Islet of Langerhans (tissue), 1 donor: ENCODE results near the gene NIM1K.
"Not testable (repeated sequence)": the region's sequence is repeated elsewhere in the genome, so short reads cannot be mapped to it uniquely, and the experiment has no call there.

ENCODE experiments used
- FAIRE-seq: peaks from one replicate; lab custom pipeline; 2011; peaks lifted over from hg19 to GRCh38; lab: Jason Lieb, UNC

The NIM1K gene

DNA sequence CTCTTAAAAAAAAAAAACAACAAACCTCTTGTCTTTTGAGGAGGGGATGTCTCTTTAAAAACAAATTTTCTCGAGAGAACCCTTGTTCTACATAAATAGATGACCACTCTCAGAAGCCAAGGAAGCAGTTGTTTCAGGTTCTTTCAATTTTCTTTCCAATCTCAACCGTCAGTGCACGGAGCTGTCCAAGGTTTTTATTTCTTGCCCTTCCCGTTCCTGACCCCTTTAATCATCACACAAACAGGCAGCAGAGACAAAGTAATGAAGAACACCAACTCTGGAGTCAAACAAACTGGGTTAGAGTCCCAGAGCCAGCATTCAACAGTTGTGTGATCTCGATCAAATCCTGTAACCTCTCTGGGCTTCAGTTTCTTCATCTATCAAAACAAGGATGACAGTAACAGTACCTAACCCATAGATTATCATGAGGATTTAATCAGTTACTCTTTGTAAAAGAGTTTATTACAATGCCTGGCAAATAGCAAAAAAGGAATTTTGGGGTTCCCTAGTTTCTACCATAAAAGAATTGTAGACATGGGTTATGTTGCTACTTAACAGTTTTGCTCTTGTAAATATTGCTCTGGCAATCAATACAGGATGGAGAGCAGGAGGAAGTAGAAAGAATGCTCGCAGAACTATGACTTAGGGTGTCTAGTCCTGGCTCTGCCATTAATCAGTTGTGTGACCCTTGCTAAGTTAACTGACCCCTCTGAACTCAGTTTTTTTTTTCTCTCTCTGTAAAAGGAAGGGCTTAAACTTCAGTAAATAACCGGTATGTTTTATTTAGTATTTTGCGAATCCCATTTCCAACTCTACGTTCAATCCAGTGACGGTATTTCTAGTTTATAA, 1.0 kb upstream of the NIM1K start:
- no peak for FAIRE-seq

DNA sequence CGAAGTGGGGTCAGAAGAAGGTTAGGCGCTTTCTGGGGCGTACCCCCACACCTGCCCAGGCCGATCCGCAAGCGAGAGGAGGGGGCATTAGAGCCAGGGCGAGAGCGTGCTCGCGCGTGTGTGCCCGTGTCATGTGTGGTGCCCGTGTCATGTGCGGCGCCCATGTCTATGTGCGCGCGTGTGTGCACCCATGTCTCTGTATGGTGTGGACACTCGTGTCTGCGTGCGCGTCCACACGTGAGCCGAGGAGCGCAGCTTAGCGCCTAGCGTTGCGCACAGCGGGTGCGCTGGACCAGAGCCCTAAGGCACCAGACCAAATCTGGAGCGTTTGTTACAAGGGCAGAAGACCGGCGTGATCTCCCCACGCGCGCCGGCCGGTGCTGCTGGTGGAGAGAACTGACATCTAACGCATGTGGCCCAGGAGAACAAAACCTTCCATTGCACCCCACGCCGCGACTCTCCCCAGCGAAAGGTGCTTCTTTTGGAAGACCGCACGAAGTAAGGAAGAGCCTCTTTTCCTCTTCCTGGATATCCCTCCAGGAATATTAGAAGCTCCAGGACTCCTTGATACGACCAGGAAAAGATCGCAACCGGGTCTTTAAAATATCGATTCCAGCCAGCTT, 644 bp downstream of the NIM1K start:
- FAIRE-seq: no peak

DNA sequence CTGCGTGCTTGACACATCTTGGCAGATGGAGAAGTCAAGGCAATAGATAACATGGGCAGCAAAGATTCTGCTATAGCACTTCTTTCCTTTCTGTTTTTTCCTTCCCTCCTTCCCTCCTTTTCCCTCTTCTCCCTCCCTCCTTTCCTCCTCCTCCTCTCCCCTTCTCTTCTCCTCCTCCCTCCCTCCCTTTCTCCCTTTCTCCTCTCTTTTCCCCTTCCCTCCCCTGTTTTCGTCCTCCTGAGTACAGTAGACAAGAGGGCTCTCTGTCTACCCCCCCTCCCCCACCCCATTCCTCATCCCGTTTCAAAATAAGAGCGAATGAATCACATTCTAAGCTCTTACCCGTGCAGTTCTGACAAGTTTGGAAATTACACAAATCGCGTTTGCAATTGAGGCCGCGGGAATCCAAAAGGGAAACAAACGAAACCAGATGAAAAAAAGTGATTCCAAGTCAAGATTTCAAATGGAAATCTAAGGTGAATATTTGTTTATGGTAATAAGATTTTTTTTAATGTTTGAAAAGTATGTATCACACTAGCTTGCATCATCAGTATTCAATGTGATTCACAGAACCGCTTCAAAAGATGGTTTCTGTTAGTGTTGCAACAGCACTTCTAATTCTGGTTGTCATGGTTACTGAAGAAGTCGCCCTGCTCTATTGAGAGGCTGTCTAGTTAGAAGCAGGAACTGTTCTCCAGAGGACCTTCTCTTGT, 1.3 kb downstream of the NIM1K start:
- FAIRE-seq: peak; percentile 21

DNA sequence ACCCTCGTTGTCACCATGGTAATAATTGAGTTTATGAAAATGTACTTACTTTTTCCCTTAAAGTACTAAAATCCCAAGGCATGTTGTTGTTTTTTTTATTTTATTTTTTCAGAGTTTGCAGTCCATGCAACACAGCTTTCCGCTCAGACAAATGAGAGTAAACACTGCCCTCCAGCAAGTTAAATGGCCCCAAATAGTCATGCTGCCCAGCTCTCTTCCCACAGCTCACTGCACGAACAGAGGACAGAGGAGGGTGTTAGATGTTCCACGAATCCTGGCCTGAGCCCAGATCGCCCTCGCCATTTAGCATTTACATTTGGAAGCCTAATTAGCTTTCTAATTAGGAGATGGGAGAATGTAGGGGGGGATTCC, 1.9 kb downstream of the NIM1K start:
- FAIRE-seq: no peak

DNA sequence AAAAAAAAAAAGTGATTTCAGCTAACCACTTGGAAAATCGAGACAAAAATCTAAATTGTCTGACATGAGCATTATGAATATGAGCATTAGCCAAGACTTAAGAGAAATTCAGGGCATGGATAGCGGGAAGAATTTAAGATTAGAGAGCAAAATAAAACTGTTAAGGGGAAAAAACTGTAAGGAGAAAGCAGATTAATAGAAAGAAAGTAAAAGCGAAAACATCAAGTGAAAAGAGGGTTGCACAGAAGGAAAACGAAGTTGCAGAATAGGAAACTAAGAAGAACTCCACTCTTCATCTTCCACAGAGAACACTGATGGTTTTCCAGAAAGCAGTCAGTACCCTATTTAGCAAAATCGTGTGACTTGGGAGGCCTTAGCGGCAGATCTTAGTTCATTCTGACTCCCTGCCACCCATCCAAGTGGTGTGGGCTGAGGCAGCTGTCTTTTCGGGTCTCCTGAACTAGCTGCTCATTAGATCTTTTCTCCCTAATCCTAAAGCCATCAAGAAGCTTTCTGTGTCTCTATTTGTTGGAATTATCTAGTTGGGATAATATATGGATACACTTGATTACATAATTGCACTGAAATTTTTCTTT, 3.7 kb downstream of the NIM1K start:
- FAIRE-seq: no peak

DNA sequence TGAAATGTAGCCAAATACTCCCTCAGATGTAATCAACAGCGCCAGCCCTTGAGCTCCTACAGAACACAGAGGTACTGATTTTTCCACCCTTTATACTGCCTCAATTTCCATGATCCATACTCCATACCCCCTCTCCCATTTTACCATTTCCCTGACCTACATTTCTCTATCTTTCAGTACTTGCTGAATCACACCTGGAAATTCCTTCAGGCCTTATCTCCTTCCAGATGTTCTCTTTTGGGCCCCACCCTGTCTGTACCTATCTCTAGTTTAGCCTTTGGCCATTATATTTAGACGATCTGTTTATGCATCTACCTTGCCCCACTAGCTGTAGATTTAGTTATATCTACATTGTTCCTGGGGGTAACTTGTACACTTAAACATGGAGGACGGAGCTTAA, 5.5 kb downstream of the NIM1K start:
- no peak for FAIRE-seq

DNA sequence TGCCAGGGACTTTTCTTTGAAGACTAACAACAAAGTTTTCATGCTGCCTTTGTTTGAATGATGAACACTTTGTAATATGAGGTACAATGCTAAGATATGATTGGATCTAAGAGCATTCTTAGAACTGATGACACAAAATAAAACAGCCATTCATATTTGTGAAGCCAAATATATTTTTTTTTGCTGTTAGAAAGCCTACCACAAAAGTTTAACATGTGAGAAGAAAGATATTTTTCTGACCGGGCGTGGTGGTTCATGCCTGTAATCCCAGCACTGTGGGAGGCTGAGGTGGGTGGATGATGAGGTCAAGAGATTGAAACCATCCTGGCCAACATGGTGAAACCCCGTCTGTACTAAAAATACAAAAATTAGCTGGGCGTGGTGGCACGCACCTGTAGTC, 9.4 kb downstream of the NIM1K start:
- FAIRE-seq: not testable (repeated sequence)

DNA sequence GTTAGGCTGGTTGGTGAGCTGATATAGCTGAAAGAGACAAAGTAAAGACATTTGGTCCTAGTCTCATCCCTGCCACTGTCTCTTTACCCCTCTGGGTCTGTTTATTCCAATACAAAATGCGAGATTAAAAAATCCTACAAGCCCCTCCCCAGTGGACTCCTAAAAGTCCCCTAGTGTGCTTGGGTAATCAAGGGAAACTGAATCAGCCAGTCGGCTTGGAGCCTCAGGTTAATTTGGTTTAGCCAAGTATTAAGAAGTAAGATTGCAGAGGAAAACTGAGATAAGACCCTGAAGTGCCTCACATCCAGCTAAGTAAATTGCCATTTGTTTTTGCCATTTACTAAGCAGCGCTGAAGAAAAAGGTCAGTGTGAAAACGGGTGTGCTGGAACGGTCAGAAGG, 10.4 kb downstream of the NIM1K start:
- no peak for FAIRE-seq

DNA sequence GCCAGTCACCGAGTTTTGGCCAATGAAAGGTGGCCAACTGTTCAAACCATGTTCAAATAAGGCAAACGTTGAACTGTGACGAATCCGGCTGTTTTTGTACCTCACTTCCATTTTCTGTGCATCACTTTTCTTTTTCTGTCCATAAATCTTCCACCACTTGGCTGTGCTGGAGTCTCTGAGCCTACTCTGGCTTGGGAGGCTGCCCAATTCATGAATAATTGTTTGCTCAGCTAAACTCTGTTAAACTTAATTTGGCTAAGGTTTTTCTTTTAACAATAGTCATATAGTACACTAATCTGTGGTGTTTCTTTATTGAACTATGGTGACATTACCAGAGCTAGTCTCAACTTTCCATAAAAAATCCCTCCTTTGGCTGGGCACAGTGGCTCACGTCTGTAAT, 11.3 kb downstream of the NIM1K start:
- no peak for FAIRE-seq

DNA sequence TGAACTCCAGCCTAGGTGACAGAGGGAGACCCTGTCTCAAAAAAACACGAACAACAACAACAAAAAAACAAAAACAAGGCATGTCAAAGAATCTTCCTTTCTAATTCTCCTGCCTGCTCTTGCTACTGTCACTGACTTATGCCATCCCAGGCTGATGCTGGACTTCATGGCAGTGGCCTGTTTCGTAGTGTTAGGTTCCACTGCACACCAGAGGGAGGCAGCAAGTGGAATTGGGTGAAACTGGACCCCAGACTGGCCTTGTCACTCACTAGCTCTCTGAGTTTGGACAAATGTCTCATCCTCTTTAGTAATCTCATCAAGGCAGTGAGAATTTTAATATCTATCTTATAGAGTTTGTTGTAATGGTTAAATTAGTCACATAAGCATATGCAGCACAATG, 12.9 kb downstream of the NIM1K start:
- no peak for FAIRE-seq

DNA sequence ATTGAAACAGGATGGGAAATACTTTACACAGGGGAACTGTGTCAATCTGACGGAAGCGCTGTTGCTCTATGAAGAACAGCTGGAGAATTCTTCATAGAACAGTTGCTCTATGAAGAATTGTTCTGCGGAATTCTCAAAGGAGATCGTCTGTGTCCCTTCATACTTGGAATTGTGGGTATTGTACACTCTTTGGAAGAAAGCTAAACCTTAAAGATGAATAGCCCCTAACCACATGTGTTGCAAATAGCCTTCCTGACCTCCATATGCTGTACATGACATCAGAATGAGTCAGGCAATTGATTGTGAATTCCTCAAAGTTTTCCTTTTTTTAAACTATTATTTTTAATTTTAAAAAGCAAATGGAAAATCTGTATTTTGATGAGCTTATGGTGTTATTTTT, 15.6 kb downstream of the NIM1K start:
- FAIRE-seq: no peak

DNA sequence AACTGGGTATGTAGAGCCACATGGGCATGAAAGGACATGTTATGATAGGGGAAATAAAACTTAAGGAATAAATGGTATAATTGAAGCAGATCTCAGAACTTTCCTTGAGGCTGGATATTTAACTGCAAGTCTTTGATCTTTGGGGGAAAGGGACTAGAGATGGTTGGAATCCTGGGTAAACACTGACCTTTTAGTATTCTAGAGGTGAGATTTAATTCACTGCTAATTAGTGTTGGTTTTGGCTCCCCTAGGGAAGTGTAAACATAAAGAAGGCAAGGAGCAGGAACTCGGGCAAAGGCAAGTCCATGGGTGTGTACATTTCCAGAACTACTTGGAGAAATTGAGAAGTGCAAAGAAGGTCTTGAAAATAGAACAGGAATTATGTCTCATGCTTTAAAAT, 16.6 kb downstream of the NIM1K start:
- no peak for FAIRE-seq

DNA sequence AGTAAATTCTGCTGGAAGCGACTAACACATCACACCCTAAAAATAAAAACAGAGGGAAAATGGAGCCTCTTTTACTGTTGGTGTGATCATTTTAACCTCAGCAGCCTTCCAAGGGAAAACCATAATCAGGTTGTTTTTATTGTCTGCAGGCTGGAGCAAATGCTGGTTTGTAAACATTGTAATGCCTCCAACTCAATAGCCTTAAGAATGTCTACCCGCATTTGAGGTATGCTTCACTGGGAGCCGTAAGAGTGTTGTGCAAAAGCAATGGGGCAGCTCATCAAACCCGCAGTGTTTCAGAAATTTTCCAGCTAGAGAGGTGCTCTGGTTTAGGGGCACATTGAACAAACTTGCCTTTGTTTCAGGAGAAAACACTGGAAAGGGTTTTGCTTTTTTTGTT, 17.0 kb downstream of the NIM1K start:
- no peak for FAIRE-seq

DNA sequence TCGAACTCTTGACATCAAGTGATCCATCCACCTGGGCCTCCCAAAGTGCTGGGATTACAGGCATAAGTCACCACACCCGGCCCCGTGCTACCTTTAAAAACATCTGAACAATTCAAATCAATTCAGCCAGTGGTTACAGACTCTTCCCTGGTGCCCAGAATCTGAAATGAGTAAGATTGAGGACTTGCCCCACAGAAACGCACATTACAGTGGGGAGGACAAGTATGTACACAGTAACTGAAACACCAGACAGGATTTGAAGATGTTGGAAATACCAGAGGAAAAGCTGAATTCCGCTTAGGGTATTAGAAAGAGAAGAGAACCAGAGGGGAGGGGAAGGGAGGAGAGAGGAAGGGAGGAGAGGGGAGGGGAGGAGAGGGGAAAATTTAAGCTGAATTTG, 17.8 kb downstream of the NIM1K start:
- no peak for FAIRE-seq

DNA sequence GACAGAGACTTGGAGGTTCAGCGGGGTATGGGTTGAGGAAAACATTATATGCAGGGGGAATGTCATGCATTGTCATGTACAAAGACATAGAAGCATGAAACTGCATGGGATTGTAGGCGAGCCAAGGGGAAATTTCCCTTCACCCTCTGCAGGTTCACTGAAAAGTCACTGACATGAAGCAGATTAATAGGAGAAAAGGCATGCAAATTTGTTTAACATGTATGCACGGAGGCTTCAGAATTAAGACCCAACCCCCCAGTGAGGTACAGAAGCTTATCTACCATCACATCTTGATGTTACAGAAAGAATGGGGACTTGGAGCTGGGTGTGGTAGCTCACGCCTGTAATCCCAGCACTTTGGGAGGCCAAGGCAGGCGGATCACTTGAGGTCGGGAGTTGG, 18.5 kb downstream of the NIM1K start:
- no peak for FAIRE-seq

DNA sequence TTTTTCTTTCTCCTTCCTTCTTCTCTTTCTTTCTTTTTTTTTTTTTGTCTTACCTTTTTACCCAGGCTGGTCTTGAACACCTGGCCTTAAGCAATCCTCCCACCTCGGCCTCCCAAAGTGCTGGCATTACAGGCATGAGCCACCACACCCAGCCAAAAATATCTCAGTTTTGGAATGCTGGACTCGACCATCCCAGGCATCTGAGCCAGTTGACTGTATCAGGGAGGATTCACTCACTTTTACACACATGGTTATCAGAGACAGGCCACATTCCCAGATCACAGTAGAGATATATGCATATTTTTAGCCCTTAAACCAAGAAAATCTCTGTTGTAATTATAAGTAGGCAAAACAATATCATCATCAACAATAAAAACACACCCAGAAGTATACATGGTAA, 21.9 kb downstream of the NIM1K start:
- no peak for FAIRE-seq

DNA sequence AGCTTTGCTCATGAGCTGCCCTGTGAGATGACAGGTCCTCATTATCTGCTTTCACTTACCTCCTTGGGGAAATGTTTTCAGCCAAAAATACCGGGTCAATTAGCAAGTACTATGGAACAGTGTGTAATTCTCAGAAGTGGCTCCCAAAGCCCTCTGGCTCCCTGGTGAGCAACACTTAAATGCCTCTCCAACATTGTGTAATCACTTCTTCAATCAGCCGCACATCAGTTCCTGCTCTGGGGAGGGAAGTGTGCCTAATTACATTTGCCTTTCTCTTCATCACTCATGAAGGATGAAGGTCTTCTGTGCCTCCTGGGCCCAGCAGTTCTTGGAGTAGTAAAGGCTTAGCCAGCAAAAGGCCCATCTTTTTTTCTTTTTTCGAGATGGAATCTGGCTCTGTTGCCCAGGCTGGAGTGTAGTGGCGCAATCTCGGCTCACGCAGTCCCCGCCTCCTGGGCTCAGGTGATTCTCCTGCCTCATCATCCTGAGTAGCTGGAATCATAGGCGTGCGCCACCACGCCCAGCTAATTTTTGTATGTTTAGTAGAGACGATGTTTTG, 23.1 kb downstream of the NIM1K start:
- no peak for FAIRE-seq

DNA sequence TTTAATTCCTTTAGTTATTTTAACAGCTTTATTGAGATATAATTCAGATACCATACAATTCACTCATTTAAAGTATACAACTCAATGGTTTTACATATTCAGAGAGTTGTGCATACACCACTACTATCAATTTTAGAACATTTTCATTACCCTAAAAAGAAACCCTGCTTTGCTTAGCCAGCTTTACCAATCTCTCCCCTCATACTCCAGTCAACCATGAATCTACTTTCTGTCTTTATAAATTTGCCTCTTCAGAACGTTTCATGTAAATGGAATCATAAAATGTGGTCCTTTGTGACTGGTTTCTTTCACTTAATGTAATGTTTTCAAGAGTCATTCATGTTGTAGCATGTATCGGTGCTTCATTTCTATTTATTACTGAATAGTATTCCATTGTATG, 24.9 kb downstream of the NIM1K start:
- no peak for FAIRE-seq

DNA sequence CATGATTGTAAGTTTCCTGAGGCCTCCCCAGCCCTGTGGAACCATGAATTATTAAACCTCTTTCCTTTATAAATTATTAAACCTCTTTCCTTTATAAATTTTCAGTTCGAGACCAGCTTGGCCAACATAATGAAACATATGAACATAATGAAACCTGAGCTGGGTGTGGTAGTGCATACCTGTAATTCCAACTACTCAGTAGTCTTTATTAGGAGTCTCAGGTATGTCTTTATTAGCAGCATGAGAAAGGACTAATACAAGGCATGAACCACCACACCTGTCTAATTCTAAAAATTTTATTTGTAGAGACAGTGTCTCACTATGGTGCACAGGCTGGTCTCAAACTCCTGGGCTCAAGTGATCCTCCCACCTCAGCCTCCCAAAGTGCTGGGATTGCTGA, 27.1 kb downstream of the NIM1K start:
- FAIRE-seq: no peak

DNA sequence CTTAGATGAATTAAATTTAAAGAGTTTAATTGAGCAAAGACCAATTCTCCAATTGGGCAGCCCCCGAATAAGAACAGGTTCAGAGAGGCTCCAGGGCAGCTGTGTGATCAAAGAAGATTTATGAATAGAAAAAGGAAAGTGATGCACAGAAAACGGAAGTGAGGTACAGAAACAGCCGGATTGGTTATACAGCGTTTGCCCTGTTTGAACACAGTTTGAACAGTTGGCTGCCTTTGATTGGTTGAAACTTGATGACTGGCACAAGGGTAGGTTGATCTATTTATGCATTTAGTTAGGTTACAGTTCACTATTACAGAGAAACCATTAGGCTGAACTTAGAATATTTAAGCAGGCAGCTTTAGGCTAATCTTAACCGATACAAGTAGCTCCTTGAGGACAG, 29.5 kb downstream of the NIM1K start:
- FAIRE-seq: no peak

DNA sequence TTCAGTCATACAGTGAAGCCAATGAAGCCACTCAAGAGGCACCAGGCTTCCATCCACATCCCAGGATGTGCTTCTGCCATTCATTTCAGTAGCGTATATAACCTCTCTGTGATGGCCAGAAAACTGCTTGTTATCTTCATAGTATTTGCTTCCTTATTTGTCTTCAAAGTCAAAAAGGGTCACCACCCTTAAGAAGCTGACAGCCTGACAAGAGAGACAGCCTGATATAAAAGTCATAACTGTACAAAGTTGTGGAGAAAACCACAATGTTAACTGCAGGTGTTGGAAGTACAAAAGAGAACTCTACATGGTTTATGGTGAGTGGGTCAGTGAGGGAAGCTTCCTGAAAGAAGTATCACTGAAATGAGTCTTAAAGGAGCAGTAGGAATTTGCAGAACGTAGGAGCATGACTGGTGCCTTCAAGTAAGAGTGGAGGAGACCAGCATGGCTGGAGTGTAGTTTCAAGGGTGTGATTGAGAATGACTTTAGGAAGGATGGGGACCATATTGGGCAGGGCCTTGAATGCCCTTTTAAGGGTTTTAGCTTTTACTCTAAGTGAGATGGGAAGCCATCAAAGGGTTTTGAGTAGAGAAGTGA, 33.7 kb downstream of the NIM1K start:
- no peak for FAIRE-seq

DNA sequence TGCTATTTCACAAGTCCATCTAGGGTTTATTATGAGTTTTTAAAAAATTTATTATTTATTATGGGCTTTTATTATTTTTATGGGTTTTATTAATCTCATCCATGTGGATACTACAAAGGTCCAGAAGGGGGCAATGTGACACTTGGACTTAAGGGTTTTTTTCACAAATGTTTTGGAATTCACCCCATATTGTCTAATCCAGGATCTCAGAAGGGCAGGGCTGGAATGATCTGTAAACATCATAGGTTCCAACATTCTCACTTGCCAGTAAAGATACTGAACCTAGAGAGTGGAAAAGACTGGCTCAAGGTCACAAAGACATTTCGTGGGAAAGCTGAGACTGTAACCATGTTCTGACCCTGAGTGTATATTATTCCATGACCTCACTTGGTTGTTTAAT, 35.6 kb downstream of the NIM1K start:
- no peak for FAIRE-seq
